IPS-11a (cell line): ENCODE measurements around the gene DUOXA1.
A peak's percentile ranks its signal among the peaks of the same experiment; 100 is the strongest.

Experiments
- H3K4me3 ChIP-seq: one replicate; pipeline ENCODE4 v1.5.1; 2013; ENCODE audit warnings: low read depth, low read length, control low read depth

DUOXA1 gene

GRCh38 chr15:45133561-45133920 is 3.9 kb upstream of the DUOXA1 start:
- no peak overlapping the region for H3K4me3 ChIP-seq

DNA sequence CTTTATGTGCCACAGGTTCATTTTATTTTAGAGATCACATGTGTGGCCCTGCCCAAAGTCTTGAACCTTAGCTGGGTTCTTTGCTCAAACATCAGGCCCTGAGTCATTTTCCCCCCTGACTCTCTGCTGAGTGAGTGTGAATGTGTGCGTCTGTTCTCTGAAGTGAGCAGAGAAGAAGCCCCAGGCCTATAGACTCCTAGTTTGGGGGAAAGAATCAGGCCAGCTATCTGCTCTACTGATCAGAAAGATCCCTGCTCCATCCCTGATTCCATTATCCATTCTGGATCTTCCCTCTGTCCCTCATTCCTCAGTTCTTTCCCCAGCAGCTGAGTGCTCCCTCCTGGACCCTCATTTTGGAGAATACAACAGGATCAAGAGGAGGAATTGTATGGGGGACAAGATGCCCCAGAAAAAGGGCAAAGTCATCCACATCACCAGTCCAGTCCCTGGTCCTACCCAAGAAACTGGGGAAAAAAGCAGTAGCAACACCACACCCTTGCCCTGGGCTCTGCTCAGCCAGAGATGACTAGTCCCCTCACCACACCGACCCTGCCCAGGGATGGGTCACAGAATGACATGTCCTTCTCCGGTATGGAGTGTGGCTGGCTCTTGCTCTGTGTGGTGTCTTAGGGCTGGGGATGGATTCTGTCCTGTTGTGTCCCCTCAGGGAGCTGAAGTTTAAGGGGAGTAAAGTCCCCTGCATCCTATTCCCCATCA is 3.3 kb upstream of the DUOXA1 start:
- no peak overlapping the region for H3K4me3 ChIP-seq

GRCh38 chr15:45131510-45131909 is 1.8 kb upstream of the DUOXA1 start:
- H3K4me3 ChIP-seq, result no peak overlapping the region

GRCh38 chr15:45130291-45131000 is 767 bp upstream of the DUOXA1 start:
- H3K4me3 ChIP-seq, result no peak overlapping the region

- H3K4me3 ChIP-seq, result peak overlapping the region; percentile 44
Measured at GRCh38 chr15:45128971-45129639, 574 bp downstream of the DUOXA1 start.

DNA sequence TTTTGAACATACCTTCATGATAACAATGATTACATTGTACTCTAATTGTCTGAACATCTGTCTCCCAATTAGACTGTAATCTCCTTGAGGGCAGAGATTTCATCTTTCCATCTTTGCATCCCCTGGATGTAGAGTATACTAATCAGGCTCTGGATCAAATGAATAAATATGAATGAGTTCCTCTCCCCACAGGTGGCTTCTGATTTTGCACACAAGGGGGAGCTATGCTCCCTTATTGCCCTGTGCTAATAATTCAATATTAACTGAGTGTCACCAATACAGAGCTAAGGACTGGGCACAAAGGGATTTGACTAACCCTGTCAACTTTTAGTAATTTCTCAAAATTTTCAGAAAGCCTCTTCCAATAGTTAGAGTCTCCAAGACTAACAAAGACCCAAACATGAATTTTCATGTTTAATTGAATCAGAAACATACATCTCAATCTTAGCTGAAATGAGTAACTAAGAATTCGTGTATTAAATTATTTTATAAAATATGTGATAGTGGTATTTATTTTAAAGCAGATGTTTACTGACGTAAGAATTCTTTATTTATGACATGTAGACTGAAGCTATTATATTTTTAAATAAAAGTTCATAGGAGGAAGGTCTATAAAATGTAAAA is 3.0 kb downstream of the DUOXA1 start:
- no peak overlapping the region for H3K4me3 ChIP-seq

- H3K4me3 ChIP-seq, result no peak overlapping the region
Measured at GRCh38 chr15:45123397-45123796, 6.3 kb downstream of the DUOXA1 start.

DNA sequence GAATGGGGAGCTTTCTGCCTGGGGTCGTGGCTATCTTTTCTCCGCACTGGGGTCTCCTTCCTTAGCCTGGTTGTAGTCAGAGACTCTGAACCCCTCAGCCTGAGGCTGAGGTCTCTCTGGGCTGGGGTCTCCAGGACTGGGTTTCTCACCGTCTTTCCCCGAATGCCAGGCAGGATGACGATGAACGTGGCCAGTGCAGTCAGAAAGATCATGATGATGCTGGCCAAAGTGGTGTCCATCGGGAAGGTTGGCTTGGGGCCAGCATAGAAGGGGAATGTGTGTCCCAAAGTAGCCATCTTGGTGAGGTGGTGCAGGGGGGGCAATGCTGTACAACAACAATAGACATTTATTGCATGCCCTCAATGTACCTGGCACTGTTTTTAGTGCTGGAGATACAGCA is 7.0 kb downstream of the DUOXA1 start:
- H3K4me3 ChIP-seq, result no peak overlapping the region

GRCh38 chr15:45121706-45122417 is 7.8 kb downstream of the DUOXA1 start:
- no peak overlapping the region for H3K4me3 ChIP-seq

GRCh38 chr15:45121020-45121419 is 8.7 kb downstream of the DUOXA1 start:
- no peak overlapping the region for H3K4me3 ChIP-seq

DNA sequence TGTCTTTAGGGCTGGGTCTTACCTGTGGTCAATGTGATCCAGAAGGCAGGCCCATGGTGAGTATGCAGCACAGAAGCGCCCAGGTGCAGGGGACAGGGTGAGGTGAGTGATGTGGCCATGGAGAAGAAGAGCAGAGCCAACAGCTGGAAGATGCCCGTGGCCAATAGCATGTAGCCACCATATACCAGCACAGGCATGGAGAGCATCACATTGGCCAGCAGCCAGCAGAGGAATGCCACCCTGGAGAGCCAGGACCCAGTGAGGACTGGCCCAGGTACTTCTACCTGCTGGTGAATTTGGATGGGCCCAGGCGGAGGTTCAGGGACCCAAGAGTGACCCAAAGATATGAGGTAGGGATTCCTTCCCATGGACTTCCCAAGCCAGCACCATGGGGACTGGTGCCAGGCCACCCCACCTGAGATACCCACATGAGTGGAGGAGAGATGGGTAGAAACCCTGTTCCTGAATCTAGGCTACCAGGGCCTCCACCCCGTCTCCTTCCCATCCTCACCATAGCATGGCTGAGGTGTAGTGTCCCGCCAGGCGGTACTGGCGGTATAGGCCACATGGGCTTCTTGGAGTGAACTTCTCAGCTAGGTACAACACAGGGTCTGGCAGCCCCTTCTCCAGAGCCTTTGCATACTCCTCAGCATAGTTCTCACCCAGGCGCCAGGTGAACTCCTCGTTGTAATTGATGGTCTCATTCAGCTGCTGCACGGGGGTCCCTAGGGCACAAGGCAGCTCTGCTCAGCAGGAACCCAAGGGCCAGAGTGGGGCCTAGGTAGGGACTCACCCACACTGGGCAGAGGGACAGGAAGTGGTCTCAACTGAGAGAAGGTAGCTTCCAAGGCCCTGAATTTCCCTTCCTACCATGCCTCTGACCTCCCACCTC is 9.4 kb downstream of the DUOXA1 start:
- H3K4me3 ChIP-seq, result no peak overlapping the region

DNA sequence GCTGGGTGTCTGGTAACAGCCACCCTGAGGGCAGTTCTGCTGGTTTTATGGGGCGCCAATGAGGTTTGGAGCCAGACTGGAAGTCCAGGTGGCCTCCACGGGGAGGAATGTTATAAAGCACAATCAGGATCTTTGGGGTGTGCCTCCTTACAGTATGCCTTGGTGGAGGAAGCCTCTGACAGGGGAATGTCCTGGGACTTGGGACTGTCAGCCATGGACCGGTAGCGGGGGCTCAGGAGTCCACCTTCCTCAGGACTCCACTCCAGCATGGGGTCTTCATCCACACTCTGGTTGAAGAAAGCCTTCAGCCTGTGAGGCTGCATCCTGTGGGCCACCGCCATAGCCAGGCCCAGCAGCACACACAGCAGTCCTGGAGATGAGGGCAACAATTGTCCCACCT is 10.7 kb downstream of the DUOXA1 start:
- H3K4me3 ChIP-seq, result no peak overlapping the region

DNA sequence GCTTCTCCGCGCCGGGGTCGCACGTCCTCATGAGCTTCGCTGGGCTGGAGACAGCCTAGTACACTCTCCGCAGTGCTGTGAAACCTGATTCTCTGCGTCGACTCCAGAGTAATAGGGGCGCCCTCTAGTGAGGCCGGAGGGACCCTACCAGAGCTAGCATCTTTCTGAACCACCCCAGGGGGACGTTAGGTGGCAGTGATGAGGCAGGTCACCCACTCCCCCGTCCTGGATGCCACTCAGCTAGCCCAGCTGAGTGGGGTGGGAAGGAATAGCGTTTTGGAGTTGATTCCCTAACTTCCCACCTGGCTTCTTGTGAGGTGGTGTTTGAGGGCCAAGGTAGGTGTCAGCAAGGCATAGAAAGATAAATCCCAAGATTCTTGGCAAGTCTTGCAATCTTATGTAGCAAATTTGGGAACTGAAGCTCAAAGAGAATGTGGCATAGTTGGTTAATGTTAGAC is 11.5 kb downstream of the DUOXA1 start:
- H3K4me3 ChIP-seq, result no peak overlapping the region

DNA sequence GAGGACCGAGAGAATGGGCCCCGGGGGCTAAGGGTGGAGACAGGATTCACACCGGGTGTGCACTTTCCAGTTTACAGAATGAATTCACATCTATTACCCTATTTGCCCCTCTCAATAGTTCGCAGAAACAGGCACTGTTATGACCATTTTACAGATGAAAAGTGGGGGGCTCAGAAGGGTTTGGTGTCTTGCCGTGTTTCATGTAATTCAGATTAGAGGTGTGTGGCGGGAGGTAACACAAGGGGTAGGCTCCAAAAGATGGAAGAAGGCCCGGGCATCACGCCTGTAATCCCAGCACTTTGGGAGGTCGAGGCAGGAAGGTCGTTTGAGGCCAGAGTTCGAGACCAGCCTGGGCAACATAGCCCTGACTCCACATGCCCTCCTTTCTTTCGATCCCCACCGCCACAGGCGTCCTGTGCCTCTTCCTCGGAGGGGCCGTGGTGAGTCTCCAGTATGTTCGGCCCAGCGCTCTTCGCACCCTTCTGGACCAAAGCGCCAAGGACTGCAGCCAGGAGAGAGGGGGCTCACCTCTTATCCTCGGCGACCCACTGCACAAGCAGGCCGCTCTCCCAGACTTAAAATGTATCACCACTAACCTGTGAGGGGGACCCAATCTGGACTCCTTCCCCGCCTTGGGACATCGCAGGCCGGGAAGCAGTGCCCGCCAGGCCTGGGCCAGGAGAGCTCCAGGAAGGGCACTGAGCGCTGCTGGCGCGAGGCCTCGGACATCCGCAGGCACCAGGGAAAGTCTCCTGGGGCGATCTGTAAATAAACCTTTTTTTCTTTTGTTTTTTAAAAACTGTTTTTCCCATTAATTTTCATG is 12.2 kb downstream of the DUOXA1 start:
- no peak overlapping the region for H3K4me3 ChIP-seq

- H3K4me3 ChIP-seq, result no peak overlapping the region
Measured at GRCh38 chr15:45116482-45117307, 13.0 kb downstream of the DUOXA1 start.

- H3K4me3 ChIP-seq, result no peak overlapping the region
Measured at GRCh38 chr15:45116006-45116481, 13.6 kb downstream of the DUOXA1 start.

DNA sequence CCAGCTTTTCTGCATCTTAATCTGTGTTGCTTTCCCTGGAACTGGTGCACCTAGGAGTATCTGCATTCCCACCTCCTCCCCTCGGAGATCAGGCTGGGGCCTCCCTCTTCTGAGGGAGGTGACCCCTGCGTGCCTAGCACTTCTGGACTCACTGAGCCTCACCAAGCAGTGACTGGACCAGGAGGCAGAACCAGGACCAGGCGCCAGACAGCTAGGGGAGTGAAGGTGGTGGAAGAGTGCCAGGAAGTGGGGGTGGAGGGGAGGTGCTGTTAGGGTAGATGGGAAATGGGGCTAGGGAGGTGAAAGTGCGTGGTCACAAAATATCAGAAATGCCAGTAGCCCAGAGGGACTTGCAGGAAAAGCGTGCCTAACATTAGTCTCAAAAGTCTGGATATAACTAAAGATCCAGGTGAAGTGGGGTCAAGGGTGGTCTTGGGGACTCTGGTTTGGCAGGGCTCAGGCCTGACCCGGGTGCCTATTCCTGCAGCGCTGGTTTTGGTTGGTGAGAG is 14.3 kb downstream of the DUOXA1 start:
- H3K4me3 ChIP-seq, result no peak overlapping the region

GRCh38 chr15:45114751-45115085 is 15.0 kb downstream of the DUOXA1 start:
- H3K4me3 ChIP-seq, result no peak overlapping the region
